ENCODE results near the gene C3orf33.

C3orf33 gene

GRCh38 chr3:155743606-155744005 is 62.5 kb downstream of the C3orf33 start:
- no peak for DNase-seq (ENCODE audit: low read depth in 2 of 2, low spot score in 1 of 2)

DNA sequence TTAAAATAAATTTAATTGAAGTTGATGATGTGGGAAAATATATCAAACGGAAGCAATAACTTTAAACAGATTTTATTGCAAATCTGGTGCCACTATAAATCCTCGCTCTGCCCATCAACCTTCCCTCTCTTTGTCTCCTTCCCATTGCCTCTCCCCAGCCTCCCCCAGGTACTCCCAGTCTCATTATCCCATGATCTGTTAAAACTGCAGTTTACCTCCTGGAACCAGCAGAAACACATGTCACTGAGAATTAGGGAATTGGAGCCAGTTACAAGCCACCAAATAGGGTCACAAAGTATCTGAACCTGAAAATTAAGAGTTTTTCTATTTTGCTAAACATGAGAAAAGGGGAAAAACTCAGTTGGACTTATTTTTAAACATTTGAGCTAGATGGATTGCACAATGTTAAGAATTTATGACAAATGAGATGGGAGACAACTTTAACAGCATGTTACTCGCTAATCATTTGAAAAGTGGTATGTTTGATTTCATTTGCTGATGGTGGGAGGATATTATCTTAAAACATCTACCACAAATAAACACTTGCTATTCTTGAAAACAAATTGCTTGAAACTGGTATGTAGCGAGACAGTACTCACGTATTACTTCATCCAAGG is 63.6 kb downstream of the C3orf33 start:
- DNase-seq (ENCODE audit: low read depth in 2 of 2, low spot score in 1 of 2) = no peak

- DNase-seq (ENCODE audit: low read depth in 2 of 2, low spot score in 1 of 2) = no peak
Observed at GRCh38 chr3:155741603-155742002, 64.5 kb downstream of the C3orf33 start.

GRCh38 chr3:155741101-155741500 is 65.0 kb downstream of the C3orf33 start:
- no peak for DNase-seq (ENCODE audit: low read depth in 2 of 2, low spot score in 1 of 2)

GRCh38 chr3:155739154-155739553 is 66.9 kb downstream of the C3orf33 start:
- no peak for DNase-seq (ENCODE audit: low read depth in 2 of 2, low spot score in 1 of 2)

GRCh38 chr3:155738580-155739076 is 67.5 kb downstream of the C3orf33 start:
- DNase-seq (ENCODE audit: low read depth in 2 of 2, low spot score in 1 of 2) = no peak

- no peak for DNase-seq (ENCODE audit: low read depth in 2 of 2, low spot score in 1 of 2)
Observed at GRCh38 chr3:155737844-155738460, 68.1 kb downstream of the C3orf33 start.

GRCh38 chr3:155736381-155736780 is 69.7 kb downstream of the C3orf33 start:
- DNase-seq (ENCODE audit: low read depth in 2 of 2, low spot score in 1 of 2) = no peak

DNA sequence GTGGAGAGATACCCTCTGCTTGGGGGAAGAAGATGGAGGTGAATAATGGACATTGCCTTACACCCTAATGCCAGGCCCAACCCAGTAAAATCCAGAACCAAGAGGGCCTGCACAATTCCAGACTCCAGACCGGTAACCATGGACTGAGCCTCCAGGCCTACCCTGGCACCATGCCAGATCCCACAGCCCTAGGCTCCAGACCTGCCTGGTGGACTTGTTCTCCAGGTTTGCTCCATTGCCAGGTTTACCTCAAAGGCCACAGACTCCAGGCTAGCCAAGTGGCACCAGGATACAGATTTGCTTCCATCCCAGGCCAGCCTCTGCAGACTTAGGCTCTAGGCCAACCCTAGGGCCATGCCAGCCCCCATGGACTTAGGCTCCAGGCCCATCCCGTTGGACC is 75.2 kb downstream of the C3orf33 start:
- DNase-seq (ENCODE audit: low read depth in 2 of 2, low spot score in 1 of 2) = no peak

- no peak for DNase-seq (ENCODE audit: low read depth in 2 of 2, low spot score in 1 of 2)
Observed at GRCh38 chr3:155727836-155728235, 78.2 kb downstream of the C3orf33 start.

- no peak for DNase-seq (ENCODE audit: low read depth in 2 of 2, low spot score in 1 of 2)
Observed at GRCh38 chr3:155714295-155714718, 91.8 kb downstream of the C3orf33 start.
